CD4-positive, alpha-beta T cell treated with Interleukin-4 for 1 hour (primary cell): ENCODE results near the gene CARD8.
"Not testable (repeated sequence)": the region's sequence is repeated elsewhere in the genome, so short reads cannot be mapped to it uniquely, and the experiment has no call there.

Experiments
- DNase-seq, 2 donors: peaks; one replicate each; pipeline ENCODE4 v3.0.0-alpha.2; 2020 to 2022

Gene CARD8

GRCh38 chr19:48258992-48259391, 3.3 kb upstream of the CARD8 start:
- DNase-seq = not testable (repeated sequence)

- DNase-seq = peak in 1 of 2 donors; percentile 66
Observed at GRCh38 chr19:48258350-48258749, 2.6 kb upstream of the CARD8 start.

- no peak for DNase-seq
Observed at GRCh38 chr19:48254529-48254970, 1.2 kb downstream of the CARD8 start.

- no peak for DNase-seq
Observed at GRCh38 chr19:48253999-48254398, 1.7 kb downstream of the CARD8 start.

GRCh38 chr19:48252609-48253008, 3.1 kb downstream of the CARD8 start:
- no peak for DNase-seq

- DNase-seq = no peak
Observed at GRCh38 chr19:48250290-48251025, 5.3 kb downstream of the CARD8 start.

GRCh38 chr19:48249502-48250014, 6.2 kb downstream of the CARD8 start:
- DNase-seq = peak; percentile 72 to 84

- no peak for DNase-seq
Observed at GRCh38 chr19:48248081-48248833, 7.5 kb downstream of the CARD8 start.

- DNase-seq = no peak
Observed at GRCh38 chr19:48247212-48247611, 8.5 kb downstream of the CARD8 start.

- no peak for DNase-seq
Observed at GRCh38 chr19:48246101-48246500, 9.6 kb downstream of the CARD8 start.

- peak; percentile 37 to 66 for DNase-seq
Observed at GRCh38 chr19:48244281-48244680, 11.4 kb downstream of the CARD8 start.

GRCh38 chr19:48241771-48242170, 13.9 kb downstream of the CARD8 start:
- not testable (repeated sequence) for DNase-seq

- DNase-seq = no peak
Observed at GRCh38 chr19:48239582-48240141, 16.1 kb downstream of the CARD8 start.

- DNase-seq = no peak
Observed at GRCh38 chr19:48239120-48239519, 16.6 kb downstream of the CARD8 start.

- no peak for DNase-seq
Observed at GRCh38 chr19:48237057-48237456, 18.7 kb downstream of the CARD8 start.

GRCh38 chr19:48230555-48231129, 25.1 kb downstream of the CARD8 start:
- DNase-seq = peak; percentile 14 to 28

GRCh38 chr19:48221628-48222027, 34.1 kb downstream of the CARD8 start:
- no peak for DNase-seq

- not testable (repeated sequence) for DNase-seq
Observed at GRCh38 chr19:48220784-48221183, 34.9 kb downstream of the CARD8 start.

GRCh38 chr19:48218997-48219396, 36.7 kb downstream of the CARD8 start:
- no peak for DNase-seq

- DNase-seq = no peak
Observed at GRCh38 chr19:48216933-48217332, 38.8 kb downstream of the CARD8 start.

GRCh38 chr19:48213959-48214358, 41.8 kb downstream of the CARD8 start:
- DNase-seq = no peak

GRCh38 chr19:48210005-48210404, 45.7 kb downstream of the CARD8 start:
- no peak for DNase-seq

- no peak for DNase-seq
Observed at GRCh38 chr19:48206397-48207093, 49.2 kb downstream of the CARD8 start.
